CD14-positive monocyte (primary cell): ENCODE results near the gene ALS2CL. TPM values are rescaled to one million over a fixed set of nuclear protein-coding genes. Genes with fewer than 3 reads are reported as not detected.

Source experiments
- DNase-seq, 3 donors: peaks; one replicate each; pipeline ENCODE4 v3.0.0-alpha.2; 2011 to 2022
- H2AFZ ChIP-seq: 2 replicates; pipeline ENCODE4 v1.6.0; 2012; ENCODE audit warnings: mild to moderate bottlenecking, low read depth, low read length, inconsistent platforms; ENCODE audit not compliant: insufficient read depth, poor library complexity, severe bottlenecking
- H3K27ac ChIP-seq, 2 donors: 1 replicate in 1 of 2; 2 replicates in 1 of 2; pipeline ENCODE4 v1.5.1; 2012 to 2013; ENCODE audit warnings: low read length in 2 of 2, control low read depth in 1 of 2, inconsistent platforms in 1 of 2, low read depth in 1 of 2, mild to moderate bottlenecking in 1 of 2
- H3K27me3 ChIP-seq, 2 donors: one replicate each; pipeline versions ENCODE4 v1.6.0 to v1.6.1; 2011 to 2013; ENCODE audit warnings: low read length in 2 of 2; ENCODE audit not compliant: control insufficient read depth in 2 of 2, insufficient read depth in 2 of 2
- H3K36me3 ChIP-seq, 2 donors: replicated peaks in 1 of 2; 1 replicate in 1 of 2; 2 replicates in 1 of 2; pipeline versions ENCODE4 v1.5.1 to v1.6.1; 2012 to 2013; ENCODE audit warnings: low read length in 2 of 2, control low read depth in 1 of 2, inconsistent platforms in 1 of 2, mild to moderate bottlenecking in 1 of 2; ENCODE audit not compliant: insufficient read depth in 2 of 2, control insufficient read depth in 1 of 2
- H3K4me1 ChIP-seq, 2 donors: 1 replicate in 1 of 2; 2 replicates in 1 of 2; pipeline versions ENCODE4 v1.5.1 to v1.6.1; 2012 to 2013; ENCODE audit warnings: low read length in 2 of 2, control low read depth in 1 of 2, inconsistent platforms in 1 of 2, mild to moderate bottlenecking in 1 of 2, moderate library complexity in 1 of 2; ENCODE audit not compliant: insufficient read depth in 2 of 2, control insufficient read depth in 1 of 2
- H3K4me2 ChIP-seq: replicated peaks from 2 replicates; pipeline ENCODE3; 2012; ENCODE audit warnings: low read length, moderate library complexity, mild to moderate bottlenecking; ENCODE audit not compliant: poor library complexity, severe bottlenecking; ENCODE audit errors: extremely low read depth
- H3K4me3 ChIP-seq, 3 experiments: fragments of 200-600 bp in 1 of 3; sonication (generic) in 1 of 3; replicated peaks in 1 of 3; 1 replicate in 2 of 3; 2 replicates in 1 of 3; pipeline ENCODE4 v1.5.1; 2011 to 2013; ENCODE audit warnings: low read length in 3 of 3, mild to moderate bottlenecking in 3 of 3, control low read depth in 2 of 3, low read depth in 2 of 3, inconsistent platforms in 1 of 3, moderate library complexity in 1 of 3
- H3K79me2 ChIP-seq: 2 replicates; pipeline ENCODE4 v1.6.0; 2012; ENCODE audit warnings: mild to moderate bottlenecking, control low read depth, inconsistent platforms, low read length, moderate library complexity; ENCODE audit not compliant: insufficient read depth
- H3K9ac ChIP-seq: 2 replicates; pipeline ENCODE4 v1.6.0; 2017; ENCODE audit warnings: low read length, mild to moderate bottlenecking; ENCODE audit not compliant: insufficient read depth, poor library complexity, severe bottlenecking
- H3K9me3 ChIP-seq, 2 donors: replicated peaks in 1 of 2; 1 replicate in 1 of 2; 2 replicates in 1 of 2; pipeline versions ENCODE4 v1.5.1 to v1.6.1; 2012 to 2013; ENCODE audit warnings: low read length in 2 of 2, control low read depth in 1 of 2; ENCODE audit not compliant: control insufficient read depth in 1 of 2, insufficient read depth in 1 of 2
- H4K20me1 ChIP-seq: 2 replicates; pipeline ENCODE4 v1.6.0; 2012; ENCODE audit warnings: mild to moderate bottlenecking, low read length, control low read depth, moderate library complexity; ENCODE audit not compliant: insufficient read depth
- H3K27ac Mint-ChIP-seq, 7 donors: one replicate each; pipeline ENCODE4 v1.8.0; 2020; ENCODE audit warnings: mild to moderate bottlenecking in 7 of 7, mixed read lengths in 7 of 7, moderate library complexity in 6 of 7, inconsistent platforms in 2 of 7
- H3K27me3 Mint-ChIP-seq, 3 donors: one replicate each; pipeline ENCODE4 v1.8.0; 2021 to 2022; ENCODE audit warnings: low read depth in 3 of 3, mild to moderate bottlenecking in 3 of 3, mixed read lengths in 3 of 3, moderate library complexity in 3 of 3, inconsistent platforms in 1 of 3
- H3K36me3 Mint-ChIP-seq, 2 donors: one replicate each; pipeline ENCODE4 v1.8.0; 2020; ENCODE audit warnings: mixed read lengths in 2 of 2, inconsistent platforms in 1 of 2, mild to moderate bottlenecking in 1 of 2
- H3K4me1 Mint-ChIP-seq: one replicate; pipeline ENCODE4 v1.8.0; 2020; ENCODE audit warnings: mild to moderate bottlenecking, mixed read lengths
- H3K4me3 Mint-ChIP-seq, 2 donors: one replicate each; pipeline ENCODE4 v1.8.0; 2020; ENCODE audit warnings: mild to moderate bottlenecking in 2 of 2, mixed read lengths in 2 of 2, moderate library complexity in 1 of 2
- H3K9me3 Mint-ChIP-seq, 7 donors: one replicate each; pipeline ENCODE4 v1.8.0; 2020 to 2022; ENCODE audit warnings: mixed read lengths in 7 of 7, mild to moderate bottlenecking in 6 of 7, moderate library complexity in 6 of 7, inconsistent platforms in 2 of 7
- WGBS: methylation state at CpG from one replicate; pipeline ENCODE4 v1.1.5; 2013; ENCODE audit warnings: missing lambda C conversion rate; ENCODE audit not compliant: insufficient coverage; 5-methylcytosine and 5-hydroxymethylcytosine counted together
- intact Hi-C, 2 donors: fragments of 100-400 bp; cut with micrococcal nuclease; formaldehyde crosslinking; loops; one replicate each; pipeline versions ENCODE4 v1.15.0 to v1.15.1; 2023
- polyA plus RNA-seq, 3 donors: library from polyadenylated mRNA; depleted of rRNA in 1 of 3; unstranded in 2 of 3; stranded (reverse) in 1 of 3; fragments of 300-500 nt in 2 of 3; fragments of >200 nt in 1 of 3; fragmentation: Illumina TruSeq in 2 of 3; gene quantifications; 1 replicate in 2 of 3; 2 replicates in 1 of 3; pipeline ENCODE4 v1.2.3, GENCODE V29; 2012 to 2021
- TF ChIP-seq, protein P1 (sequence below): fragments of 200-600 bp; IDR thresholded peaks from one replicate; pipeline ENCODE4 v1.8.0; 2022; ENCODE audit warnings: antibody characterized with exemption, mild to moderate bottlenecking

ALS2CL gene
- polyA plus RNA-seq, 3 donors = 0.38 to 5.7 (median 0.55) TPM

DNA sequence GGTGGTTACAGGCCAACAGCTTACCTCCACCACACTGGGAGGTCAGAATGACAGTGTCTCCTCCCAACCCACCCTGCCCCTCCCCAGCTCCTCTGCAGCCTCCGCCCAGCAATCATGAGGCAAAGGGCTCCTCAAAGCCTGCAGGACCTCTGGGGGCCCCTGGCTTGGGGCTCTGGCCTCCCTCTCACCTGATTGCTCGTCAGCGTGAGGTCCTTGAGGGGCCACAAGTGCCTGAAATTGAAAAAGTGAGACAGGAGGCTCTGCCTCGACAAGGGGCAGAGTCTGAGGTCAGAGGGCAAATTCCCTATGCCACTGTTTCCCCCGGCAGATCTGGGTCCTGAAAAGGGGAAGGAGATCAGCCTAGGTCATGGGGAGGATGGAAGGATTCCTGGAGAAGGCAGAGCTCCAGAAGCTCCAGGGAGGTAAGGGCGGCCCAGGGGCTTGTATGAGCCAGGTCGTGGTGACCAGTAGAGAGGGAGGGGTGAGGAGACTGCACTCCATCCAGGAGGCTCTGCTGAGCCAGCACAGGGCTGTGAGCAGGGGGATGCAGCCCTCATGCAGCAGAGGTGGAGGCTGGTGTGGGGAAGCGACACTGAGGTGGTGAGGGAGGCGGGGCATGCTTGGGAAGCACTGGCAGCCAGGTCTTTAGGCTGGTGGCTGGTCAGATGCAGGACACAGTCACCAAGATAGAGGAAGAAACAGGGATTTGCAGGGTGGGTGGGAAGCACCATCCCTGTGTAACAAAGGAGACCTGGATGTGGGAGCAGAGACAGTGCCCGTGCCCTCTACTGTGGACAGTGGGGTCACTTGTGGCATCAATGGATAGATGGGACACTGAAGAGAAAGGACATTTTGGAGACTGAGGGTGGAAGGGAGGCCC lies 20.1 kb downstream of the ALS2CL start:
- Histone ChIP-seq H2AFZ (no peak overlapping the region), H3K79me2 (no peaks in the 10 kb centered on the region), H3K9ac (no peak overlapping the region), H4K20me1 (no peaks in the 10 kb centered on the region), H3K4me2 (no peak overlapping the region), H3K27me3 (no peaks in the 10 kb centered on the region), H3K36me3 (no peaks in the 10 kb centered on the region), H3K9me3 (no peaks in the 10 kb centered on the region), H3K27ac (no peak overlapping the region), H3K4me1 (no peaks in the 10 kb centered on the region), H3K4me3 (no peak overlapping the region)
- TF ChIP-seq, protein P1, sequence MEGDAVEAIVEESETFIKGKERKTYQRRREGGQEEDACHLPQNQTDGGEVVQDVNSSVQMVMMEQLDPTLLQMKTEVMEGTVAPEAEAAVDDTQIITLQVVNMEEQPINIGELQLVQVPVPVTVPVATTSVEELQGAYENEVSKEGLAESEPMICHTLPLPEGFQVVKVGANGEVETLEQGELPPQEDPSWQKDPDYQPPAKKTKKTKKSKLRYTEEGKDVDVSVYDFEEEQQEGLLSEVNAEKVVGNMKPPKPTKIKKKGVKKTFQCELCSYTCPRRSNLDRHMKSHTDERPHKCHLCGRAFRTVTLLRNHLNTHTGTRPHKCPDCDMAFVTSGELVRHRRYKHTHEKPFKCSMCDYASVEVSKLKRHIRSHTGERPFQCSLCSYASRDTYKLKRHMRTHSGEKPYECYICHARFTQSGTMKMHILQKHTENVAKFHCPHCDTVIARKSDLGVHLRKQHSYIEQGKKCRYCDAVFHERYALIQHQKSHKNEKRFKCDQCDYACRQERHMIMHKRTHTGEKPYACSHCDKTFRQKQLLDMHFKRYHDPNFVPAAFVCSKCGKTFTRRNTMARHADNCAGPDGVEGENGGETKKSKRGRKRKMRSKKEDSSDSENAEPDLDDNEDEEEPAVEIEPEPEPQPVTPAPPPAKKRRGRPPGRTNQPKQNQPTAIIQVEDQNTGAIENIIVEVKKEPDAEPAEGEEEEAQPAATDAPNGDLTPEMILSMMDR = no peak
- H3K4me1 Mint-ChIP-seq = peaks cover 6% of the 10 kb centered on the region
- no peak overlapping the region for H3K4me3 Mint-ChIP-seq
- WGBS = 90% methylated on average over 9 of the region's 10 CpGs
- peak overlapping the region in 1 of 7 donors; percentile 84 for H3K27ac Mint-ChIP-seq
- H3K36me3 Mint-ChIP-seq = no peaks in the 10 kb centered on the region
- DNase-seq = no peak
- H3K27me3 Mint-ChIP-seq = peaks cover 0 to 2% (median 2%) of the 10 kb centered on the region in 3 donors
- intact Hi-C loops = no loop called here
- peaks cover 0 to 2% (median 0%) of the 10 kb centered on the region in 7 donors for H3K9me3 Mint-ChIP-seq

DNA sequence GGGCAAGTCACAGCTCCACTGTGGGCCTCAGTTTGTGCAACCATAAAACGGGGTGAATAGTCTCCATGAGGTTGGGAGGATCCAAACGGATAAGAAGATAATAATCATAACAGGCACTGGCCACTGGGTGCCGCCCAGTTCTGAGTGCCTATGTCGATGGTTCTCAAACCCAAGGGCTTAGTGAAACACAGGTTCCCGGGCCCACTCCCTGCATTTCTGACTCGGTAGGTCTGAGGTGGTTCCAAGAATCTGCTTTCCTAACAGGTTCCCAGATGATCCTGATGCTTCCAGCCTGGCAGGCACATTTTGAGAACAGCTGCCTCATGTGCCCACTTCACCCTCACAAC lies 21.2 kb downstream of the ALS2CL start:
- no peak overlapping the region for H3K27ac ChIP-seq
- no peak overlapping the region for H3K4me3 ChIP-seq
- Mint-ChIP-seq H3K9me3 (peaks cover 0 to 2% (median 0%) of the 10 kb centered on the region in 7 donors), H3K4me3 (no peak overlapping the region), H3K36me3 (no peaks in the 10 kb centered on the region), H3K27me3 (peaks cover 0 to 2% (median 2%) of the 10 kb centered on the region in 3 donors), H3K4me1 (peaks cover 2% of the 10 kb centered on the region), H3K27ac (no peak overlapping the region)
- TF ChIP-seq, protein P1 = no peak
- DNase-seq = no peak
- no peaks in the 10 kb centered on the region for H3K36me3 ChIP-seq
- no peaks in the 10 kb centered on the region for H4K20me1 ChIP-seq
- no peak overlapping the region for H2AFZ ChIP-seq
- H3K4me2 ChIP-seq = no peak overlapping the region
- H3K4me1 ChIP-seq = no peaks in the 10 kb centered on the region
- no peaks in the 10 kb centered on the region for H3K27me3 ChIP-seq
- intact Hi-C loops = no loop called here
- no peaks in the 10 kb centered on the region for H3K79me2 ChIP-seq
- 100% methylated on average over 6 of the region's 6 CpGs for WGBS
- no peaks in the 10 kb centered on the region for H3K9me3 ChIP-seq
- H3K9ac ChIP-seq = no peak overlapping the region
